Measurements from ENCODE around the gene CTDP1. TPM values are rescaled to one million over a fixed set of nuclear protein-coding genes. Genes with fewer than 3 reads are reported as not detected.

CTDP1 gene
- total RNA-seq (2022; extraction: Qiagen RNA extraction): 13.3 to 17.1 TPM (median 16.6 TPM) in 5 replicates

GRCh38 chr18:79679552-79680099 is at the start of gene CTDP1:
Gene CTDP1 (plus strand): TSS chr18:79679803. CDS start chr18:79679948, 145 bp downstream.

GRCh38 chr18:79797518-79798345 is 118.1 kb downstream of the CTDP1 start, which contains the start of gene KCNG2:
Gene KCNG2 (plus strand): TSS chr18:79797938. CDS start chr18:79863668, 65,730 bp downstream.

Other genes with a start within 250 kb of the CTDP1 start
- not detected in 5 replicates for gene KCNG2, start 118.1 kb downstream of the CTDP1 start, total RNA-seq (2022; extraction: Qiagen RNA extraction)